Mesenchymal stem cell (in vitro differentiated cells and primary cell): Measurements from ENCODE around the gene TMEM63B.

Experiments used
- DNase-seq: peaks from one replicate; pipeline ENCODE4 v3.0.0-alpha.2; 2013
- H2AFZ ChIP-seq: one replicate; pipeline ENCODE4 v1.6.1; 2013; ENCODE audit warnings: low read depth, mild to moderate bottlenecking, control low read depth, inconsistent platforms, low read length, moderate library complexity
- H2AK5ac ChIP-seq: 2 replicates; pipeline ENCODE4 v1.6.1; 2013; ENCODE audit warnings: low read length, moderate library complexity, mild to moderate bottlenecking, inconsistent platforms; ENCODE audit not compliant: severe bottlenecking
- H2BK120ac ChIP-seq: one replicate; pipeline ENCODE4 v1.6.1; 2013; ENCODE audit warnings: low read depth, mild to moderate bottlenecking, inconsistent platforms, low read length, moderate library complexity
- H2BK12ac ChIP-seq, 2 experiments: one replicate each; pipeline ENCODE4 v1.6.1; 2013; ENCODE audit warnings: inconsistent platforms in 2 of 2, low read length in 2 of 2, mild to moderate bottlenecking in 2 of 2, moderate library complexity in 2 of 2, control low read depth in 1 of 2
- H2BK15ac ChIP-seq: one replicate; pipeline ENCODE4 v1.6.1; 2013; ENCODE audit warnings: mild to moderate bottlenecking, low read depth, inconsistent platforms; ENCODE audit not compliant: poor library complexity, severe bottlenecking
- H2BK5ac ChIP-seq: 2 replicates; pipeline ENCODE4 v1.6.1; 2013; ENCODE audit warnings: low read depth, mild to moderate bottlenecking, low read length, control low read depth, inconsistent platforms; ENCODE audit not compliant: poor library complexity, severe bottlenecking
- H3K14ac ChIP-seq, 2 experiments: one replicate each; pipeline ENCODE4 v1.6.1; 2013; ENCODE audit warnings: inconsistent platforms in 2 of 2, low read length in 2 of 2, control low read depth in 1 of 2, mild to moderate bottlenecking in 1 of 2, moderate library complexity in 1 of 2
- H3K18ac ChIP-seq, 2 experiments: one replicate each; pipeline ENCODE4 v1.6.1; 2013; ENCODE audit warnings: inconsistent platforms in 2 of 2, low read length in 2 of 2, control low read depth in 1 of 2, low read depth in 1 of 2, mild to moderate bottlenecking in 1 of 2
- H3K23ac ChIP-seq, 2 experiments: one replicate each; pipeline ENCODE4 v1.6.1; 2013; ENCODE audit warnings: inconsistent platforms in 2 of 2, low read length in 2 of 2, mild to moderate bottlenecking in 2 of 2, moderate library complexity in 2 of 2, control low read depth in 1 of 2
- H3K27ac ChIP-seq: 2 replicates; pipeline ENCODE4 v1.5.1; 2013; ENCODE audit warnings: mild to moderate bottlenecking, moderate library complexity, low read length, control low read depth, inconsistent platforms; ENCODE audit not compliant: poor library complexity, severe bottlenecking
- H3K27me3 ChIP-seq, 2 experiments: 2 replicates each; pipeline versions ENCODE4 v1.6.1 to v1.7.0; 2013; ENCODE audit warnings: low read length in 2 of 2, mild to moderate bottlenecking in 2 of 2, moderate library complexity in 2 of 2, control low read depth in 1 of 2, inconsistent platforms in 1 of 2; ENCODE audit not compliant: control insufficient read depth in 1 of 2, insufficient read depth in 1 of 2
- H3K36me3 ChIP-seq, 2 experiments: 2 replicates each; pipeline versions ENCODE4 v1.6.1 to v1.7.0; 2013; ENCODE audit warnings: low read length in 2 of 2, control low read depth in 1 of 2, inconsistent platforms in 1 of 2, low read depth in 1 of 2, mild to moderate bottlenecking in 1 of 2; ENCODE audit not compliant: insufficient read depth in 2 of 2, control insufficient read depth in 1 of 2
- H3K4ac ChIP-seq, 2 experiments: one replicate each; pipeline ENCODE4 v1.6.1; 2013; ENCODE audit warnings: inconsistent platforms in 2 of 2, low read length in 2 of 2, mild to moderate bottlenecking in 2 of 2, moderate library complexity in 2 of 2, control low read depth in 1 of 2, low read depth in 1 of 2
- H3K4me1 ChIP-seq: 2 replicates; pipeline ENCODE4 v1.6.1; 2013; ENCODE audit warnings: low read depth, low read length, control low read depth; ENCODE audit not compliant: control insufficient read depth, insufficient read depth
- H3K4me2 ChIP-seq: 2 replicates; pipeline ENCODE4 v1.6.1; 2013; ENCODE audit warnings: low read length, mild to moderate bottlenecking, inconsistent platforms; ENCODE audit not compliant: poor library complexity, severe bottlenecking
- H3K4me3 ChIP-seq, 2 experiments: 2 replicates each; pipeline versions ENCODE4 v1.5.1 to v1.7.0; 2013; ENCODE audit warnings: low read length in 2 of 2, mild to moderate bottlenecking in 2 of 2, control low read depth in 1 of 2, low read depth in 1 of 2; ENCODE audit not compliant: insufficient read depth in 1 of 2
- H3K79me1 ChIP-seq: replicated peaks from 2 replicates; pipeline ENCODE4 v1.6.1; 2013; ENCODE audit warnings: mild to moderate bottlenecking, control low read depth, low read length, inconsistent platforms; ENCODE audit not compliant: poor library complexity, severe bottlenecking
- H3K9ac ChIP-seq: 2 replicates; pipeline ENCODE4 v1.7.0; 2013; ENCODE audit warnings: mild to moderate bottlenecking, low read length, moderate library complexity
- H3K9me3 ChIP-seq: 2 replicates; pipeline ENCODE4 v1.7.0; 2013; ENCODE audit warnings: mild to moderate bottlenecking, low read length; ENCODE audit not compliant: control insufficient read depth
- H4K8ac ChIP-seq: one replicate; pipeline ENCODE4 v1.6.1; 2013; ENCODE audit warnings: inconsistent platforms, mild to moderate bottlenecking, low read length, moderate library complexity
- H4K91ac ChIP-seq: one replicate; pipeline ENCODE4 v1.6.1; 2013; ENCODE audit warnings: mild to moderate bottlenecking, low read length, inconsistent platforms
- WGBS: methylation state at CpG from one replicate; pipeline ENCODE4 v1.1.7; 2013; ENCODE audit warnings: mixed read lengths; 5-methylcytosine and 5-hydroxymethylcytosine counted together

Gene TMEM63B

DNA sequence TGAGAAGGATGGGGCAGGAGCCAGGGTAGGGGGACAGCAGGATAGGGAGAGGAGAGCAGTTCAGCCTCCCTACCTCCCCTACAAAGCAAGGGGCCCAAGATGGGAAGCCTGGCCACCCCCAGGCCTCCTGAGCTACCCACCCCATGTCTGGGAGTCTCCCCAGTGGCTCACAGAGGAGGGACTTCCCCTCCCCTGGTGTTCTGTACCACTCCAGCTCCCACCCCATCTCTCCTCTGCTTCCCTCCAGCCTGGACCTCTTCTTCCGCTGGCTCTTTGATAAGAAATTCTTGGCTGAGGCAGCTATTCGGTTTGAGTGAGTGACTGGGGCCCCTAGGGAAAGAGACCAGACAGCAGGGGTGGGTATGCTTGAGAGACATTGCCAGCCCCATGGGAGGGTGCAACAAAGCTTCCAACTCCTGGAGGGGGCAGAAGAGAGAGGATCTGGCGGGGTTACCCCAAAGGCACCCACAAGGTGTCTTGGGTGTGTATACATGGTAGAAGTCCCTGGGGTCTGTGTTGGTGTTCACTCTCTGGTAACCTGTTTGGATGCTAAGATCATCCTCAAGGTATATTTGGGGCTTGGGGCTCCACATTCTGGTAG, 23.1 kb downstream of the TMEM63B start:
- WGBS = 86% methylated on average over 3 of the region's 3 CpGs
- Histone ChIP-seq H3K36me3 (peaks cover 69 to 87% of the 10 kb centered on the region in 2 experiments), H3K4me3 (no peak overlapping the region), H3K4me1 (no peaks in the 10 kb centered on the region), H2BK15ac (no peak overlapping the region), H3K9ac (no peak overlapping the region), H3K4ac (no peak overlapping the region), H2BK12ac (no peak overlapping the region), H2BK5ac (no peak overlapping the region), H3K9me3 (no peaks in the 10 kb centered on the region), H2BK120ac (no peak overlapping the region), H4K8ac (no peak overlapping the region), H2AFZ (no peak overlapping the region), H3K14ac (no peak overlapping the region), H3K79me1 (peaks cover 5% of the 10 kb centered on the region), H4K91ac (no peak overlapping the region), H2AK5ac (no peak overlapping the region), H3K27ac (no peak overlapping the region), H3K4me2 (no peak overlapping the region), H3K23ac (no peak overlapping the region), H3K27me3 (no peaks in the 10 kb centered on the region), H3K18ac (no peak overlapping the region)
- no peak for DNase-seq

GRCh38 chr6:44151348-44152108, 24.2 kb downstream of the TMEM63B start:
- Histone ChIP-seq H4K91ac (no peak overlapping the region), H3K27me3 (no peaks in the 10 kb centered on the region), H3K79me1 (peaks cover 5% of the 10 kb centered on the region), H3K9me3 (no peaks in the 10 kb centered on the region), H3K18ac (no peak overlapping the region), H2BK15ac (no peak overlapping the region), H3K4ac (no peak overlapping the region), H3K36me3 (peaks cover 59 to 82% of the 10 kb centered on the region in 2 experiments), H4K8ac (peak overlapping the region; percentile 45), H3K4me2 (no peak overlapping the region), H3K4me1 (no peaks in the 10 kb centered on the region), H2BK120ac (no peak overlapping the region), H3K27ac (no peak overlapping the region), H3K23ac (no peak overlapping the region), H3K14ac (no peak overlapping the region), H2AK5ac (no peak overlapping the region), H2AFZ (no peak overlapping the region), H3K9ac (no peak overlapping the region), H2BK12ac (no peak overlapping the region), H3K4me3 (no peak overlapping the region), H2BK5ac (no peak overlapping the region)
- peak; percentile 64 for DNase-seq
- WGBS = 24% methylated on average over 31 of the region's 31 CpGs

- Histone ChIP-seq H3K18ac (no peak overlapping the region), H3K27me3 (no peaks in the 10 kb centered on the region), H4K91ac (no peak overlapping the region), H3K4me2 (no peak overlapping the region), H2BK15ac (no peak overlapping the region), H3K4me1 (no peaks in the 10 kb centered on the region), H3K9ac (no peak overlapping the region), H4K8ac (no peak overlapping the region), H2BK12ac (no peak overlapping the region), H3K27ac (no peak overlapping the region), H2BK120ac (no peak overlapping the region), H3K79me1 (peaks cover 4% of the 10 kb centered on the region), H2AFZ (no peak overlapping the region), H3K36me3 (peaks cover 54 to 80% of the 10 kb centered on the region in 2 experiments), H3K4me3 (no peak overlapping the region), H3K23ac (no peak overlapping the region), H2AK5ac (no peak overlapping the region), H3K4ac (no peak overlapping the region), H3K14ac (no peak overlapping the region), H3K9me3 (no peaks in the 10 kb centered on the region), H2BK5ac (no peak overlapping the region)
- 57% methylated on average over 8 of the region's 8 CpGs for WGBS
- DNase-seq = no peak
These were observed 24.7 kb downstream of the TMEM63B start for GRCh38 chr6:44152109-44152461.

DNA sequence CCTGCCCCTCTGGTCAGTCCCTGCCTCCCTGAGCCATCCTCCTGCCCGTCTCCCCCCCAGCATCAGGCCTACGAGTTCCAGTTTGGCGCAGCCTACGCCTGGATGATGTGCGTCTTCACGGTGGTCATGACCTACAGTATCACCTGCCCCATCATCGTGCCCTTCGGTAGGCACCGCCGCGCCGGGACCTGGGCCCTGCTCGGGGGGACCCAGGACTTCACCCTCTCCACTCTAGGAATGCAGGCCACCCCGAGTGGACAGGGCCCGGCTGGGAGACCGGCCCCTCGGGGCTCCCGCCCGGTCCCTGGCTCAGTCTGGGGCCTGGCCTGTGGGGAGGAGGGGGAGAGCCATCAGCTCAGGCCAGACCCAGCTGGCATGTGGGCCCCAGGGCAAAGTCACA, 25.2 kb downstream of the TMEM63B start:
- Histone ChIP-seq H2AK5ac (no peak overlapping the region), H3K18ac (no peak overlapping the region), H3K9ac (no peak overlapping the region), H2AFZ (no peak overlapping the region), H3K4me2 (no peak overlapping the region), H4K8ac (no peak overlapping the region), H3K4me1 (no peaks in the 10 kb centered on the region), H2BK12ac (no peak overlapping the region), H3K27me3 (no peaks in the 10 kb centered on the region), H3K36me3 (peaks cover 49 to 75% of the 10 kb centered on the region in 2 experiments), H2BK120ac (no peak overlapping the region), H3K9me3 (no peaks in the 10 kb centered on the region), H2BK5ac (no peak overlapping the region), H3K4ac (no peak overlapping the region), H3K27ac (no peak overlapping the region), H2BK15ac (no peak overlapping the region), H3K79me1 (peaks cover 2% of the 10 kb centered on the region), H3K23ac (no peak overlapping the region), H4K91ac (no peak overlapping the region), H3K4me3 (no peak overlapping the region), H3K14ac (no peak overlapping the region)
- WGBS = 95% methylated on average over 12 of the region's 19 CpGs
- DNase-seq = no peak
